Liver (tissue), 3 donors: ENCODE data around the gene PSEN2.

ENCODE experiments used
- EGR1 ChIP-seq, 2 donors: IDR thresholded peaks; 2 replicates each; pipeline ENCODE4 v1.6.1; 2016 to 2018; ENCODE audit warnings: antibody characterized with exemption in 2 of 2, low read depth in 2 of 2
- HNF4A ChIP-seq, 2 donors: conservative IDR thresholded peaks; 2 replicates each; pipeline ENCODE4 v1.6.1; 2016; ENCODE audit warnings: antibody characterized with exemption in 2 of 2, mild to moderate bottlenecking in 2 of 2
- JUND ChIP-seq, 2 donors: IDR thresholded peaks; 2 replicates each; pipeline ENCODE4 v1.6.1; 2016; ENCODE audit warnings: antibody characterized with exemption in 2 of 2
- YY1 ChIP-seq: IDR thresholded peaks from 2 replicates; pipeline ENCODE4 v1.6.1; 2016; ENCODE audit warnings: antibody characterized with exemption, mild to moderate bottlenecking
- TF ChIP-seq, protein P1 (sequence below): fragments of 150-350 bp; IDR thresholded peaks from 2 replicates; pipeline ENCODE4 v1.5.1; 2017; ENCODE audit warnings: improper control_type of control experiment, low read depth, low read length; ENCODE audit not compliant: missing input control
- TF ChIP-seq, protein P2 (sequence below): IDR thresholded peaks from 2 replicates; pipeline ENCODE4 v1.6.1; 2016; ENCODE audit warnings: antibody characterized with exemption
- TF ChIP-seq, protein P3 (sequence below): IDR thresholded peaks from 2 replicates; pipeline ENCODE4 v1.6.1; 2016; ENCODE audit warnings: antibody characterized with exemption
- donor health status: healthy.
- donor health status: healthy.

DNA sequence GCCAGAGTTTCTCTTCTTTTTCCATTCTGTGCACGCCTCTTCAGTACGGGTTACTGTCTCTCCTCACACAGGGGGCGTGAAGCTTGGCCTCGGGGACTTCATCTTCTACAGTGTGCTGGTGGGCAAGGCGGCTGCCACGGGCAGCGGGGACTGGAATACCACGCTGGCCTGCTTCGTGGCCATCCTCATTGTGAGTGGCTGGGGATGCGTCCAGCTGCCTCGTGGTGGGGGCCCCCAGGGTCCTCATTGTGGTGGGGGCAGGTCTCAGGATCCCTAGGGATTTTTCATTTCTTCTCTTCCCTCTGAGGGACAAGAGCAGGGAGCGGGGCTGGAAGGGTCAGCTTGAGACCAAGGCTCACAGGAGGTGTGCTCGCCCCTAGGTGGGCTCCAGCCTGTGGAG lies 23.5 kb downstream of the PSEN2 start:
- TF ChIP-seq, protein P1, sequence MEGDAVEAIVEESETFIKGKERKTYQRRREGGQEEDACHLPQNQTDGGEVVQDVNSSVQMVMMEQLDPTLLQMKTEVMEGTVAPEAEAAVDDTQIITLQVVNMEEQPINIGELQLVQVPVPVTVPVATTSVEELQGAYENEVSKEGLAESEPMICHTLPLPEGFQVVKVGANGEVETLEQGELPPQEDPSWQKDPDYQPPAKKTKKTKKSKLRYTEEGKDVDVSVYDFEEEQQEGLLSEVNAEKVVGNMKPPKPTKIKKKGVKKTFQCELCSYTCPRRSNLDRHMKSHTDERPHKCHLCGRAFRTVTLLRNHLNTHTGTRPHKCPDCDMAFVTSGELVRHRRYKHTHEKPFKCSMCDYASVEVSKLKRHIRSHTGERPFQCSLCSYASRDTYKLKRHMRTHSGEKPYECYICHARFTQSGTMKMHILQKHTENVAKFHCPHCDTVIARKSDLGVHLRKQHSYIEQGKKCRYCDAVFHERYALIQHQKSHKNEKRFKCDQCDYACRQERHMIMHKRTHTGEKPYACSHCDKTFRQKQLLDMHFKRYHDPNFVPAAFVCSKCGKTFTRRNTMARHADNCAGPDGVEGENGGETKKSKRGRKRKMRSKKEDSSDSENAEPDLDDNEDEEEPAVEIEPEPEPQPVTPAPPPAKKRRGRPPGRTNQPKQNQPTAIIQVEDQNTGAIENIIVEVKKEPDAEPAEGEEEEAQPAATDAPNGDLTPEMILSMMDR, result no peak
- TF ChIP-seq, protein P2, sequence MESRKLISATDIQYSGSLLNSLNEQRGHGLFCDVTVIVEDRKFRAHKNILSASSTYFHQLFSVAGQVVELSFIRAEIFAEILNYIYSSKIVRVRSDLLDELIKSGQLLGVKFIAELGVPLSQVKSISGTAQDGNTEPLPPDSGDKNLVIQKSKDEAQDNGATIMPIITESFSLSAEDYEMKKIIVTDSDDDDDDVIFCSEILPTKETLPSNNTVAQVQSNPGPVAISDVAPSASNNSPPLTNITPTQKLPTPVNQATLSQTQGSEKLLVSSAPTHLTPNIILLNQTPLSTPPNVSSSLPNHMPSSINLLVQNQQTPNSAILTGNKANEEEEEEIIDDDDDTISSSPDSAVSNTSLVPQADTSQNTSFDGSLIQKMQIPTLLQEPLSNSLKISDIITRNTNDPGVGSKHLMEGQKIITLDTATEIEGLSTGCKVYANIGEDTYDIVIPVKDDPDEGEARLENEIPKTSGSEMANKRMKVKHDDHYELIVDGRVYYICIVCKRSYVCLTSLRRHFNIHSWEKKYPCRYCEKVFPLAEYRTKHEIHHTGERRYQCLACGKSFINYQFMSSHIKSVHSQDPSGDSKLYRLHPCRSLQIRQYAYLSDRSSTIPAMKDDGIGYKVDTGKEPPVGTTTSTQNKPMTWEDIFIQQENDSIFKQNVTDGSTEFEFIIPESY, result no peak
- TF ChIP-seq YY1, result no peak
- TF ChIP-seq JUND (IDR thresholded peaks at IDR 0.05), result no peak
- no peak for TF ChIP-seq EGR1 (IDR thresholded peaks at IDR 0.05; ENCODE audit: low read depth in 2 of 2)
- TF ChIP-seq HNF4A (conservative IDR thresholded peaks at IDR 0.05), result no peak
- TF ChIP-seq, protein P3, sequence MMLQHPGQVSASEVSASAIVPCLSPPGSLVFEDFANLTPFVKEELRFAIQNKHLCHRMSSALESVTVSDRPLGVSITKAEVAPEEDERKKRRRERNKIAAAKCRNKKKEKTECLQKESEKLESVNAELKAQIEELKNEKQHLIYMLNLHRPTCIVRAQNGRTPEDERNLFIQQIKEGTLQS, result no peak
